Endothelial cell of umbilical vein (primary cell): ENCODE results near the gene MAST1. TPM values are rescaled to one million over a fixed set of nuclear protein-coding genes. Genes with fewer than 3 reads are reported as not detected.
A peak's percentile ranks its signal among the peaks of the same experiment; 100 is the strongest.

ENCODE experiments used
- Bru-seq: library from RNA; stranded (reverse); fragments of 400-500 nt; gene quantifications from one replicate; lab custom pipeline; 2021; lab: Mats Ljungman, UMichigan
- BruChase-seq, 2 experiments: library from RNA; stranded (reverse); fragments of 400-500 nt; gene quantifications; one replicate each; lab custom pipeline; 2021; lab: Mats Ljungman, UMichigan
- BruUV-seq: library from RNA; stranded (reverse); fragments of 400-500 nt; replicated peaks from 2 replicates; lab custom pipeline; 2021; lab: Mats Ljungman, UMichigan
- CTCF ChIA-PET: fragments of 300-600, 350-600 bp; sonication (Branson Sonifier 250); formaldehyde crosslinking; loops from one replicate; lab custom pipeline; 2021; ENCODE audit warnings: antibody characterized with exemption, inconsistent platforms; lab: Charles Lee
- POLR2A ChIA-PET: fragments of 300-600, 350-600 bp; sonication (Branson Sonifier 250); formaldehyde crosslinking; loops from one replicate; lab custom pipeline; 2021; ENCODE audit warnings: antibody characterized with exemption, inconsistent platforms; lab: Charles Lee
- DNase-seq: peaks from one replicate; pipeline ENCODE4 v3.0.0-alpha.2; 2011; ENCODE audit warnings: low read depth, low spot score
- FAIRE-seq: peaks from 2 replicates; lab custom pipeline; 2011; peaks lifted over from hg19 to GRCh38; lab: Jason Lieb, UNC
- H2AFZ ChIP-seq: 2 replicates; pipeline ENCODE4 v1.6.0; 2012; ENCODE audit warnings: low read depth, low read length, control low read depth, inconsistent platforms
- H3K27ac ChIP-seq: 2 replicates; pipeline ENCODE4 v1.5.1; 2011; ENCODE audit warnings: low read depth, mild to moderate bottlenecking, control low read depth, low read length, moderate library complexity; ENCODE audit not compliant: insufficient read depth
- H3K27me3 ChIP-seq, 2 experiments: 2 replicates each; pipeline versions ENCODE4 v1.6.0 to v1.6.1; 2011; ENCODE audit warnings: low read length in 2 of 2, mixed read lengths in 1 of 2; ENCODE audit not compliant: control insufficient read depth in 2 of 2, insufficient read depth in 2 of 2
- H3K36me3 ChIP-seq, 2 experiments: 2 replicates in 1 of 2; 3 replicates in 1 of 2; pipeline ENCODE4 v1.5.1; 2011; ENCODE audit warnings: low read length in 2 of 2, mild to moderate bottlenecking in 1 of 2, moderate library complexity in 1 of 2; ENCODE audit not compliant: control insufficient read depth in 2 of 2, insufficient read depth in 2 of 2; ENCODE audit errors: extremely low read depth in 1 of 2
- H3K4me1 ChIP-seq: 3 replicates; pipeline ENCODE4 v1.5.1; 2011; ENCODE audit warnings: mild to moderate bottlenecking, low read length; ENCODE audit not compliant: control insufficient read depth, insufficient read depth; ENCODE audit errors: extremely low read depth
- H3K4me2 ChIP-seq: 2 replicates; pipeline ENCODE4 v1.6.1; 2011; ENCODE audit warnings: low read length, control low read depth, mixed read lengths; ENCODE audit not compliant: insufficient read depth
- H3K4me3 ChIP-seq, 3 experiments: fragments of 200-600 bp in 1 of 3; sonication (generic), shearing (Covaris generic) in 1 of 3; replicated peaks in 1 of 3; 2 replicates each; pipeline ENCODE4 v1.5.1; 2011 to 2016; ENCODE audit warnings: control low read depth in 3 of 3, low read length in 3 of 3, mild to moderate bottlenecking in 2 of 3, inconsistent platforms in 1 of 3, low read depth in 1 of 3, moderate library complexity in 1 of 3; ENCODE audit not compliant: insufficient read depth in 1 of 3
- H3K79me2 ChIP-seq: 2 replicates; pipeline ENCODE4 v1.6.0; 2012; ENCODE audit warnings: low read length, inconsistent platforms; ENCODE audit not compliant: control insufficient read depth, insufficient read depth
- H3K9ac ChIP-seq: replicated peaks from 2 replicates; pipeline ENCODE3; 2011; ENCODE audit warnings: low read length, control low read depth; ENCODE audit not compliant: insufficient read depth; ENCODE audit errors: extremely low read depth
- H3K9me1 ChIP-seq: replicated peaks from 3 replicates; pipeline ENCODE4 v1.6.0; 2011; ENCODE audit warnings: mild to moderate bottlenecking, low read length; ENCODE audit not compliant: control insufficient read depth, insufficient read depth; ENCODE audit errors: extremely low read depth
- H3K9me3 ChIP-seq: replicated peaks from 2 replicates; pipeline ENCODE4 v1.5.1; 2012; ENCODE audit warnings: low read length, inconsistent platforms; ENCODE audit not compliant: control insufficient read depth, insufficient read depth
- H4K20me1 ChIP-seq: replicated peaks from 2 replicates; pipeline ENCODE3; 2011; ENCODE audit warnings: mild to moderate bottlenecking, low read length; ENCODE audit not compliant: control insufficient read depth, insufficient read depth; ENCODE audit errors: extremely low read depth
- CTCF ChIP-seq, 2 donors: IDR thresholded peaks; 1 replicate in 1 of 2; 2 replicates in 1 of 2; pipeline ENCODE4 v1.5.1; 2011; ENCODE audit warnings: low read length in 2 of 2, mild to moderate bottlenecking in 2 of 2, moderate library complexity in 2 of 2, control low read depth in 1 of 2, inconsistent platforms in 1 of 2, low read depth in 1 of 2; ENCODE audit not compliant: insufficient read depth in 1 of 2; ENCODE audit errors: extremely low read depth in 1 of 2
- EZH2 ChIP-seq: IDR thresholded peaks from 2 replicates; pipeline ENCODE4 v1.6.1; 2012; ENCODE audit warnings: borderline replicate concordance, low read depth, mild to moderate bottlenecking, moderate library complexity, low read length, inconsistent platforms; ENCODE audit not compliant: severe bottlenecking
- FOS ChIP-seq: IDR thresholded peaks from 2 replicates; pipeline ENCODE4 v1.6.1; 2011; ENCODE audit warnings: mild to moderate bottlenecking, low read length, moderate library complexity, borderline replicate concordance; ENCODE audit not compliant: insufficient read depth
- POLR2A ChIP-seq: IDR thresholded peaks from 2 replicates; pipeline ENCODE4 v1.6.1; 2012; ENCODE audit warnings: low read depth, mild to moderate bottlenecking, control low read depth, low read length
- dilution Hi-C: fragments of 300-500 bp; cut with MboI; formaldehyde crosslinking; loops from one replicate; pipeline ENCODE4 v1.15.0; 2019; ENCODE audit warnings: low sequenced_read_pairs; ENCODE audit not compliant: extremely low pct_ligation_motif_present
- intact Hi-C: fragments of 100-400 bp; cut with micrococcal nuclease; formaldehyde crosslinking; loops from one replicate; pipeline ENCODE4 v1.10.0; 2022
- long read RNA-seq: library from polyadenylated mRNA; stranded (forward); transcript quantifications from one replicate; pipeline ENCODE4 v2.0.0, GENCODE V29; 2021
- polyA minus RNA-seq, 3 experiments: library from RNA; depleted of rRNA, polyadenylated mRNA; stranded (reverse); fragments of >200 nt; gene quantifications; 1 replicate in 1 of 3; 2 replicates in 2 of 3; pipeline ENCODE4 v1.2.3, GENCODE V29; 2011
- polyA plus RNA-seq, 4 experiments: library from polyadenylated mRNA; depleted of rRNA in 3 of 4; stranded (reverse) in 3 of 4; unstranded in 1 of 4; fragments of >200 nt; gene quantifications; 2 replicates each; pipeline versions ENCODE4 v1.2.1 to v1.2.3, GENCODE V29; 2011 to 2012; ENCODE audit warnings: missing spikeins in 1 of 4
- total RNA-seq: library from RNA; stranded (reverse); gene quantifications from 2 replicates; pipeline ENCODE4 v1.2.3, GENCODE V29; 2021

MAST1 gene
- total RNA-seq (0.13 and 0.69 TPM in 2 replicates), polyA plus RNA-seq (0.16 and 0.46 TPM in 2 replicates), polyA minus RNA-seq (0.32 and 0.72 TPM in 2 replicates), Bru-seq, nascent RNA (percentile 9 among the genes with signal in this experiment), BruChase-seq, experiment 1, labeled RNA remaining after a 6-hour chase (percentile 14 among the genes with signal in this experiment), BruChase-seq, experiment 2, labeled RNA remaining after a 2-hour chase (percentile 9 among the genes with signal in this experiment)
- polyA plus RNA-seq (2011; cell fraction: cytosol; rRNA removed) = 0.18 and 0.45 TPM in 2 replicates
- polyA plus RNA-seq (2011; cell fraction: nucleus; rRNA removed) = 0.43 and 0.74 TPM in 2 replicates
- polyA plus RNA-seq (2012) = 0.64 and 0.95 TPM in 2 replicates
- polyA minus RNA-seq (2011; cell fraction: cytosol; rRNA and poly(A)+ RNA removed) = 1.5 TPM
- 0.48 TPM in 1 of 2 replicates, not detected in the other for polyA minus RNA-seq (2011; cell fraction: nucleus; rRNA and poly(A)+ RNA removed)
- long read RNA-seq, partial matches to known transcripts = 1 of 1 reads
- long read RNA-seq, other reads (novel, unspliced or antisense) = 0 of 1 reads

GRCh38 chr19:12838182-12838885 lies at the start of gene MAST1:
TSS of gene MAST1 (plus strand) at chr19:12838515. CDS start at chr19:12838573, 58 bp downstream.
- dilution Hi-C loops = no loop called here
- ChIA-PET CTCF (interaction anchor here (1.8 kb wide), 1 partner anchor 72 kb away, joined by 18 read pairs; no protein-coding TSS in a partner anchor), POLR2A (no interaction called here)
- Histone ChIP-seq H3K9me1 (no peaks in the 10 kb centered on the region), H2AFZ (no peak within 1 kb of the TSS), H3K27ac (no peak within 1 kb of the TSS), H3K9ac (no peak within 1 kb of the TSS), H3K36me3 (no peaks in the 10 kb centered on the region), H3K9me3 (no peaks in the 10 kb centered on the region), H3K79me2 (no peaks in the 10 kb centered on the region), H3K4me3 (peak within 1 kb of the TSS in 1 of 3 experiments; percentile 10), H3K4me1 (no peaks in the 10 kb centered on the region), H3K4me2 (no peak within 1 kb of the TSS), H4K20me1 (no peaks in the 10 kb centered on the region), H3K27me3 (peaks cover 55 to 66% of the 10 kb centered on the region in 2 experiments)
- no peak for FAIRE-seq
- DNase-seq = no peak
- no TSS peak for BruUV-seq
- intact Hi-C loops = loop anchor here (2.0 kb wide), 1 partner anchor 64 kb away; the partner anchor contains the start of gene HOOK2
- TF ChIP-seq CTCF (IDR thresholded peaks at IDR 0.05; ENCODE audit: extremely low read depth in 1 of 2, insufficient read depth in 1 of 2, low read depth in 1 of 2, low read length in 2 of 2) (peak; percentile 40 to 60), FOS (no peak), POLR2A (no peak), EZH2 (peak; percentile 89)
